Lower leg skin (tissue), 3 donors: Measurements from ENCODE around the gene MVB12B.

ENCODE experiments used
- CTCF ChIP-seq, 3 donors: fragments of 450-650 bp; IDR thresholded peaks; one replicate each; pipeline ENCODE4 v1.5.1; 2016; ENCODE audit warnings: antibody characterized with exemption in 3 of 3, mild to moderate bottlenecking in 3 of 3, moderate library complexity in 2 of 3
- POLR2A ChIP-seq, 2 donors: fragments of 450-650 bp; IDR thresholded peaks; one replicate each; pipeline ENCODE4 v1.6.1; 2016 to 2017; ENCODE audit warnings: antibody characterized with exemption in 2 of 2, mild to moderate bottlenecking in 1 of 2, moderate library complexity in 1 of 2

- TF ChIP-seq CTCF (IDR thresholded peaks at IDR 0.05): no peak
- TF ChIP-seq POLR2A (IDR thresholded peaks at IDR 0.05): no peak
Measured at GRCh38 chr9:126341426-126341825, 14.8 kb downstream of the MVB12B start.
